GM19452 (cell line): ENCODE results near the gene RAN.
"Not testable (repeated sequence)": the region's sequence is repeated elsewhere in the genome, so short reads cannot be mapped to it uniquely, and the experiment has no call there.

ENCODE experiments used
- ATAC-seq: cut with Tn5 transposase; IDR thresholded peaks from one replicate; pipeline ENCODE4 v1.9.1; 2021; ENCODE audit not compliant: unreplicated experiment

RAN gene

DNA sequence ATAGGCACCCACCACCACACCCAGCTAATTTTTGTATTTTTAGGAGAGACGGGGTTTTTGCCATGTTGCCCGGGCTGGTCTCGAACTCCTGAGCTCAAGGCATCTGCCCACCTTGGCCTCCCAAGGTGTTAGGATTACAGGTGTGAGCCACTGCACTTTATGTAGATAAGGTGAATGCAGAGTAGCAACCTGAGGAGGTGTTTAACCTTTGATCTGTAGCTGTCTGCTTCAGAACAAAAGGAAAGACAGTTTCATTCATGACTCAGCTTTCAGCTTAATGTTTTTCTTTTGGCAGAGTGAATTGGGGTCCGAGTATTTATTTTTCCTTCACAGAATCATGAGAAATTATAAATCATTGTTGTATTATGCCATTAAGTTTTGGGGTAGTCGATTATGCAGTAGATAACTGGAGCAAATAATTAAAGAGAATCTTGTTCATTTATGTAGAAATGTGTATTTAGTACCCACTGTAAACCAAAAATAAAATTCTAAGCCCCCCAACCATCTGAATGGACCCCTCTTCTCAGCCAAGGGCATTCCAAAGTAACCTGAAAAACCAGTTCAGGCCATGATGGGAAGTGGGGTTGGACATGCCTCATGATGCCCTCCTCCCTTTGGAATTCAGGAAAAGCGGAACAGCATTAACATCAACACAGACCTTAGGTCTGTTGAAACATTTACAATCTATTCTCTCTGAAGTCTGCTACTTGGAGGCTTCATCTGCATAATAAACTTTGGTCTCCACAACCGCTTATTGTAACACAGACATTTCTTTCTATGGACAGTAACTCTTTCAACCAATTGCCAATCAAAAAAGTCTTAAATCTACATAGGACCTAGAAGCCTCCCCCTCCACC, 22.1 kb upstream of the RAN start:
- no peak for ATAC-seq

DNA sequence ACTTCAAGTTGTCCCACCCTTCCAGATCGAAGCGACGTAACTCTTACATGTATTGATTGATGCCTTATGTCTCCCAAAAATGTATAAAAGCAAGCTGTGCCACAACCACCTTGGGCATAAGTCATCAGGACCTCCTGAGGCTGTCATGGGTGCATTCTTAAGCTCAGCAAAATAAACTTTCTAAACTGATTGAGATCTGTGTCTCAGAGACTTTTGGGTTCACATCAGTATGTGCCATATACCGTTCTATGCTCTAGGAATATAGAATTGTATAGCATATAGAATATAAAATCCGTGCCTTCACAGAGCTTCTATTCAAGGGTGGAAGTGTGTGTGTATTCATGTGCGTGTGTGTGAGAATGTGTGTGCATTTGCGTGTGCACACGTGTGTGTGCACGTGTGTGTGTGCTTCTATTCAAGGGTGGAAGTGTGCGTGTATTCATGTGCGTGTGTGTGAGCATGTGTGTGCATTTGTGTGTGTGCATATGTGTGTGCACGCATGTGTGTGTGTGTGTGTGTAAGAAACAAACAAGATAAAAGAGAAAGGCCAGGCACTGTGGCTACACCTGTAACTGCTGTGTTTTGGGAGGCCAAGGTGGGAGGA, 21.3 kb upstream of the RAN start:
- no peak for ATAC-seq

- ATAC-seq = no peak
Observed at GRCh38 chr12:130856088-130856487, 15.8 kb upstream of the RAN start.

DNA sequence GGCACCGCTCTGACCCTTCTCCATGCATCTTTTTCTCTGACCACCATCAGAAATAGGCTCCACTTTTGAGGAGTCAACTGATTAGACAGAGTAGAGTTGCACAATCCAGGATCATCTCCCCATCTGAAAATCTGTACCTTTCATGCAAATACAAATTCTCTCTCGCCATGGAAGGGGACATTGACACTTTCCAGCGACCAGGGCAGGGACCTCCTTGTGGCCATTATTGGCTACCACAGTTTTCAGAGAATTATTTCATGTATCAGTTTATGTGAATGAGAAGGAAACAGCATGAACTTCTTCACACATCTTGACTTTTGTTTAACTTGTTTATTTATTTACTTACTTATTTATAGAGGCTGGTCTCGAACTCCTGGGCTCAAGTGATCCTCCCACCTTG, 13.8 kb upstream of the RAN start:
- ATAC-seq = no peak

GRCh38 chr12:130859161-130859560, 12.7 kb upstream of the RAN start:
- no peak for ATAC-seq

DNA sequence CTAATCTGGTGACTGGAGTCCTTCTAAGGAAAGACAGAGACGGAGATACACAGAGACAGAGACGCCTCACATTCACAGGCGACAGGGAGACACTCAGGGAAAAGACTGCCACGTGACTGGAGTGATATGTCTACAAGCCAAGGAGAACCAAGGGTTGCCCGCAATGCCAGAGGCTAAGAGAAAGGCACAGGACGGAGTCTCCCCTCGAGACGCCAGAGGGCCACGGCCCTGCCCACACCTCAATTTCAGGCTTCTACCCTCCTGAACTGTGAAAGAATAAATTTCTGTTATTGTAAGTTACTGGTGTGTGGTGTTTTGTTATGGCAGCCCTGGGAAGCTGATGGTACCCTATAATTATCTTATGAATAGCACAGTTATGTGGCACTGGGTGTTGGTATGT, 11.6 kb upstream of the RAN start:
- ATAC-seq = no peak

DNA sequence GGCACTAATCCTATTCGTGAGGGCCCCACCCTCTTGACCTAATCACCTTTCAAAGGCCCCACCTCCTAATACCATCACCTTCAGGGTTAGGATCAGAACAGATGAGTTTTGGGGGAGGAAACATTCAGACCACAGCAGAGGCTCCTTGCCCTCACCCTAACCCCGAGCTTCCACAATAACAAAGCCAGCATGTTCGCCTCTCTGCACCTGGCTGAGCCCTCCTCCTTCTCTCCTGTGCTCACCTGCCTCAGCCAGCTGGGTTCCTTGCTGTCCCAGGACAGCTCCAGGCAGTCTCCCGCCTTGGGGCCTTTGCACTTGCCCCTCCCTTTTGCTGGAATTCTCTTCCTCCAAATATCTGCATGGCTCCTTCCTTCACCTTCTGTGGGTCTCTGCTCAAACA, 9.7 kb upstream of the RAN start:
- no peak for ATAC-seq

DNA sequence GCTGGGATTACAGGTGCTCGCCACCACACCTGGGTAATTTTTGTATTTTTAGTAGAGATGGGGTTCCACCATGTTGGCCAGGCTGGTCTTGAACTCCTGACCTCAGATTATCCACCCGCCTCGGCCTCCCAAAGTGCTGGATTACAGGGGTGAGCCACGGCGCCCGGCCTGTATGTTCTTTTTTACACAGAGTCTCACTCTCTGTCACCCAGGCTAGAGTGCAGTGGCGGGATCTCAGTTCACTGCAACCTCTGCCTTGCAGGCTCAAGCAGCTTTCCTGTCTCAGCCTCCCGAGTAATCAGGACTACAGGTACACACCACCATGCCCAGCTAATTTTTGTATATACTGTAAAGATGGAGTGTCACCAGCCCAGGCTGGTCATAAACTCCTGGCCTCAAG, 9.1 kb upstream of the RAN start:
- not testable (repeated sequence) for ATAC-seq

GRCh38 chr12:130863298-130863697, 8.6 kb upstream of the RAN start:
- no peak for ATAC-seq

- no peak for ATAC-seq
Observed at GRCh38 chr12:130868412-130868811, 3.5 kb upstream of the RAN start.

- peak; percentile 54 for ATAC-seq
Observed at GRCh38 chr12:130870442-130871285, 1.2 kb upstream of the RAN start.

DNA sequence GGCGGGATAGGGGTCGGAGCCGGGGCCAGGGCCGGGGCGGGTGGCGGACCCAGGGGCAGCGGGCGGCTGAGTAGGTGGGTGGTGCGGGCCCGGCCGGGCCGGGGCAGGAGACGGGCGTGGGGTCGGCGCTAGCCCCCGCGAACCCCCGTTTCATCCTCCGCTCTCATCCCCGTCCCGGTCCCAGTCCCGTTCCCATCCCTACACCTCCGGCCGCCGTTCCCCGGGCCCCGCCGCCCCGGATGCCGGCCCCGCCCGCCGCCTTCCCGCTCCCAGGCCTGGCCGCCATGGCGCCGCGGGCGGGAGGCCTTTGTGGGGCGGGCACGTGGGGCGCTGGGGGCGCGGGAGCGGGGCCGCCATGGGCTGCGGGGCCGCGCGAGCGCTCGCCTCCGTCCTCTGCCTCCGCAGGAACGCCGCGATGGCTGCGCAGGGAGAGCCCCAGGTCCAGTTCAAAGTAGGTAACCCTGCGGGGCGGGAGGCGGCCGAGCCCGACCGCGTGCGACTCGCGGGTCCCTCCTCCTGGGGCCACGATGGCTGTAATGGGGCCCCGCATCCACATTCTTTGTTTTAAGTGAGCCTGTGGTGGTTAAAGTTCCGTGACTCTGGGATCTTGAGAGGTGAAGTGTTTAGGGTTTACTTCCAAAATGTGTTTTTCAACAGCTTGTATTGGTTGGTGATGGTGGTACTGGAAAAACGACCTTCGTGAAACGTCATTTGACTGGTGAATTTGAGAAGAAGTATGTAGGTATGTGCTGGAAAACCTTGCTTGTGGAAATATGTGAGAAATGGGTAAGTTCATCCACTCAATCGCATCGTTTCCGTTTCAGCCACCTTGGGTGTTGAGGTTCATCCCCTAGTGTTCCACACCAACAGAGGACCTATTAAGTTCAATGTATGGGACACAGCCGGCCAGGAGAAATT, 572 bp downstream of the RAN start:
- ATAC-seq = peak; percentile 31

DNA sequence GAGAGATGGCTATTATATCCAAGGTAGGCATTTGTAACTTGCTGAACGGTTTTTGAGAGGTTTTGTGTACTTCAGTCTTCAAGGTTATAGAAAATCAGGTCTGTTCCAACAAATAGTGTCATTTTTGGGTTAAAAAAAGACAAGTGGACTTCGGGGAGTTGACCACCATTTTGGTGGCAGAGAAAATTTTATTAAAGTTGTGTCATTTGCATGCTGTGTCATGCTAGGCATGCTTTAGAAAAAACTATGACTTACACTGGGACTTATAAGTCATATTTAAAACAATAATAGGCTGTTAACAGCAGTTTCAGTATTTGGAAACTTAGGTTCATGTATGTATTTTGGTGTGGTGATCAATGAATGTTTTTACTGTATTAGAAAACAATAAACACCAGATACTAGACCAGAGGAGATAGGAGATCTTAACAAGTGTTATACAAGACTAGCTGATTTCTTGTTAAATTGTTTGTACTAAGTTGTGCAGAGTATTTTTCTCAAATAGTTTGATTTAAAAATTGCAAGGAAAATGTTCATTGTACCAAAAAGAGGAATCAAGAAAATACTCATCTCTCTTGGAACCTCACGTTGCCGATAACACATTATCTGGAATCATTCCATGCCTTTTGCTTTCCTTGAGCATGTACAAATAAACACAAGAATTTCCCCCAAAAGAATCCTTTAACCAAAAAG, 1.4 kb downstream of the RAN start:
- ATAC-seq = no peak

- ATAC-seq = no peak
Observed at GRCh38 chr12:130873825-130874224, 2.0 kb downstream of the RAN start.

DNA sequence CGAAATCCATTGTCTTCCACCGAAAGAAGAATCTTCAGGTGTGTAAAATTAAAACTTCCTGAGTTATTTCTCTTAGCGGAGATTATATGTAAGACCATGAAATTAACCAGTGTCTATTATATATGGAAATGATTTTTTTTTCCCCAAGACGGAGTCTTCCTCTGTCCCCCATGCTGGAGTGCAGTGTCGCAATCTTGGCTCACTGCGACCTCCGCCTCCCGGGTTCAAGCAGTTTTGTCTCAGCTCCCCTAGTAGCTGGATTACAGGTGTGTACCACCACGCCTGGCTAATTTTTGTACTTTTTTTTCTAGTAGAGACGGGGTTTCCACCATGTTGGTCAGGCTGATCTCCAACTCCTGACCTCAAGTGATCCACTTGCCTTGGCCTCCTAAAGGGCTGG, 2.8 kb downstream of the RAN start:
- ATAC-seq = no peak

DNA sequence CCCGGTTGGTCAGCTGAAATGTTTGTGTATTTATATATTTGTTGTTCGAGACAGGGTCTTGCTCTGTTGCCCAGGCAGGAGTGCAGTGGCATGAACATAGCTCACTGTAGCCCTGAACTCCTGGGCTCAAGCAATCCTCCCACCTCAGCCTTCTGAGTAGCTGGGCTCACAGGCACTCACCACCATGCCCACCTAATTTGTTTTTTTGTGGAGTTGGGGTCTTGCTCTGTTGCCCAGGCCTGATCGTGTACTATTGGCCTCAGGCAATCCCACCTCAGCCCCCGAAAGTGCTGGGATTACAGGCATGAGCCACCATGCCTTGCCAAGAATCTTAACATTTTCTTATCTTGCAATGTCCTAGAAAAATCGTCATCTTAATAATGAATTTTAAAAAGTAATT, 3.3 kb downstream of the RAN start:
- ATAC-seq = no peak

DNA sequence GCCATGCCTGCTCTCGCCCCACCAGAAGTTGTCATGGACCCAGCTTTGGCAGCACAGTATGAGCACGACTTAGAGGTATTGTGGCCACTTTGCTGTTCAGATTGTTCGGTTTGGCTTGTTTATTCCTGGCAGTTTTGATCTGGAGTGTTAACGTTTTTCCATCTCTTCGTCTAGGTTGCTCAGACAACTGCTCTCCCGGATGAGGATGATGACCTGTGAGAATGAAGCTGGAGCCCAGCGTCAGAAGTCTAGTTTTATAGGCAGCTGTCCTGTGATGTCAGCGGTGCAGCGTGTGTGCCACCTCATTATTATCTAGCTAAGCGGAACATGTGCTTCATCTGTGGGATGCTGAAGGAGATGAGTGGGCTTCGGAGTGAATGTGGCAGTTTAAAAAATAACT, 3.8 kb downstream of the RAN start:
- not testable (repeated sequence) for ATAC-seq

GRCh38 chr12:130876297-130876696, 4.4 kb downstream of the RAN start:
- ATAC-seq = no peak

DNA sequence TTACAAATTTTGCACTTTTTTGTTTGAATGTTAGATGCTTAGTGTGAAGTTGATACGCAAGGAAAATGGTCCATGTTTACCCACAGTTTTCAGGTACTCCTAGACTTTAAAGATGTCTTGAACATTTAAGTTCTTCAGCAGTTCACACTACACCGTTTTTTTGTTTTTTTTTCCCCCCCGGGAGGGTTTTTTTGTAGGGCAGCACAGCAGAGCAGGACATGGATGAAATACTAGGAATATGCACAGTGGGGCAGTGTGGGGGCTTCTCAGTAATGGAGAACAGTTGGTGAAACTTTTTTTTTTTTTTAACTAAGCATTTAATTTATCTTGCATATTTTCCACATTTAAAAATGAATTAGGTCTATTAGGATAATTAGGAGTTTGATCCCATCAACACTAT, 4.9 kb downstream of the RAN start:
- ATAC-seq = no peak

DNA sequence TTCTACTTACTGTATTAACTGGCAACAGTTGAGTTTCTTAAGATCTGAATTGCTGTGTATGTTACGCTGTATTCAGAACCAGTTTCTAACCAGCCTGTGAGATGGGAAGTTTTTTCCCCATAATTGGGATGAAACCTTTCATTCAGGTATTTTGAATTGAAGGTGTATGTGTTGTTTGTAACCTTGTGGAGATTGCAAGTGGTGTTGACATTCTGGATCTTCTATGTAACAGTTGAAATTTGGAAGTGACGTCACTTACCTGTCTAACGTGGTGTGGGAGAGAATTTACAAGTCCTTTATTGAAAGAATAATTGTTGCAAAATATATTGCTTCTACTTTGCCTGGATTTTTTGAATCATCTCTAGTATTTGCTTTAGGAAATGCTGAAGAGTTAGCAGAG, 5.5 kb downstream of the RAN start:
- ATAC-seq = no peak
